GM18511 (cell line): ENCODE results near the gene CREB5.
A peak's percentile ranks its signal among the peaks of the same experiment; 100 is the strongest.

Experiments
- ATAC-seq: cut with Tn5 transposase; IDR thresholded peaks from one replicate; pipeline ENCODE4 v1.9.1; 2021; ENCODE audit warnings: mild to moderate bottlenecking, moderate library complexity; ENCODE audit not compliant: unreplicated experiment

The CREB5 gene

DNA sequence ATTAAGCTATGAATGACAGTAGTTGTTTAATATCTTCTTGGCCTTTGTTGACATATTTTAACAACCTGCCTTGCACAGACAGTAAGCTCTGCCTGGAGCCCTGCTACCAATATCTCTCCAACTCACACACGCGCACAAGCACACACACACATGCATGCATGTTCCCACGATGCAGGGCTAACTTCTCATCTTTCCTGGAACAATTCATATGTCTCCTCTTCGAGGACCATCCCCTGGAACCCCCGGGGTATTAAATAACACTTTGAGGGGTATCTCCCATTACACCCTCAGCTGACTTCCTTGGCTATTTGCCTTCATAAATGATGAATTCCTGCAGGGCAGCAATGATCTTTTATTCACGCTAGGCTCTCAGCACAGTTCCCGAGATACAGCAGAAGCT lies 287.8 kb downstream of the CREB5 start:
- ATAC-seq, result no peak

DNA sequence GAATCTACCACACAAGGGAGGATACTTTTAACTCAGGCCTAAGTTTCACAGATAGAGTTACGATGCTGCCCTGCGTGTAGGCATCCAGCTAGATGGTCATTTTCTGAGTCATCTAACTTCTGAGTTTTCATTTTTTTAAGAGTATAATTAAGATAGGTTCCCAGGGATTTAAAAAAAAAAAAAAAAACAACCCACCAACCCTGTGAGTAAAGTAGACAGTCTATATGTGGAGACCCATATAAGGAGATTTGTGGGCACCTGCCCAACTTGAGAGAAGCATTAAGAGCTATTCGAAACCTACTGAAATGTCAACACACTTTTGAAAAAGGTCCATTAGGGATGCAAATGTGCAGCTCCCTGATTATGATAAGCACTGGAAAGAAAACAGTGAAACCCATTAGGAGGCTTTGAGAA lies 288.5 kb downstream of the CREB5 start:
- no peak for ATAC-seq

DNA sequence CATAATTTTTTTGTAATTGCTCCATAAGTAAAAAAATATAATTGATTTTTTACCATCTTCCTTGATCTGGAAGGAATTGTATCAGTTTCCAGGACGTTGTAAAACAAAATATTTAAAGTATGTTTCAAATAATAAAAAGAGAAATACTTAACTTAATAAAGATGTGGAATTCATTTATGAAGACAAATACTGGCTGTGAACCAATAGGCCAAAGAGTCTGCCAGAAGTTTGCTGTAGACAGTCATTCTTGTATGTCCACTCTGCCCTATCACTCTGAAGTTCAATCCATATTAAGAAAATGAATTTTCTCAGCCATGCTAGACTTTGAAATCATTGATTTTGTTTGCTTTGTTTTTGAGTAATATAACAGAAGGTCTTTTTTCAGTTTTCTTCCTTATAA lies 289.4 kb downstream of the CREB5 start:
- ATAC-seq, result no peak

DNA sequence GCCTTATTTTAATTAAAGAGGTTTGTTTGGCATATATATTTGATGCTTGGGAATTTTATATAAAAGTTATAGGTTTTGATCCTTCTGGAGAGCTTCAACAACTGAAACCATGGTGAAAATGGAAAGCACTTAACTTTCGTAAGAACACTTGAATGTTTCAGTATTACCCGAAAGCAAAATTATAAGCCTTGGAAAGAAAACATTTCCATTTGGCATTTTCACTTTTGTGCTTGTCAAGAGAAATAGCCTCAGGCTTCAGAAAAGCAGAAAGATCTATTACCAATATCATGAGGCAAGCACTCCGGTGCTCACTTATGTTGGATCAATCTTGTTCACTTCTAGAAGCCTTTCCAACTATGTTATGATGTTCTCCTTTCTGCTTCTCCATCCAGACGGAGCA lies 289.9 kb downstream of the CREB5 start:
- no peak for ATAC-seq

DNA sequence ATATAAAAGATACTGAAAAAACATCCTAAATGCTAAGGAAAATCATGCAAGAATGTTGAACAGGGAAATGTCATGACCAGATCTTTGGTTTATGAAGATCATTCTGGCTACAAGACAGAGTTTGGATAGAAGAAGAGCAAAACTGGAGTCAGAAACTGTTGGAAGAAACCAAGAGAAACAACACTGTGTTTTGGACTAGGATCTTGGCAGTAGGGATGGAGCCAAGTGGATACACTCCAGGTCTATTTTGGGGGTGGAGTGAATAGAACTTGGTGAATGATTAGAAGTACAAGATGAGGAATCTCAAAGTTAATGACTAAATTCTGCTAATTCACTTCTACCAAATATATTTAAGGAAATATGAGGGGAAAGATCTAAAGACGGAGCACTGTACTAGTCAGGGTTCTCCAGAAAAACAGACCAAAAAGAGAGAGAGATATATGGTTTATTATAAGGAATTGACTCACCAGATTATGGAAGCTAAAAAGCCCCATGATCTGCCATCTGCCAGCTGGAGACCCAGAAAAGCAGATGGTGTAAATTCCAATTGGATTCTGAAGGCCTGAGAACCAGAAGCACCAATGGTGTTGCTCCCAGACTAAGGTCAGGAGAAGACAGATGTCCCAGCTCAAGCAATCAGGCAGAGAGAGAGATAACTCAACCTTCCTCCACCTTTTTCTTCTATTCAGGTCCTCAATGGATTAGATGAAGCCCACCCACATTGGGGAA lies 290.9 kb downstream of the CREB5 start:
- ATAC-seq, result no peak

DNA sequence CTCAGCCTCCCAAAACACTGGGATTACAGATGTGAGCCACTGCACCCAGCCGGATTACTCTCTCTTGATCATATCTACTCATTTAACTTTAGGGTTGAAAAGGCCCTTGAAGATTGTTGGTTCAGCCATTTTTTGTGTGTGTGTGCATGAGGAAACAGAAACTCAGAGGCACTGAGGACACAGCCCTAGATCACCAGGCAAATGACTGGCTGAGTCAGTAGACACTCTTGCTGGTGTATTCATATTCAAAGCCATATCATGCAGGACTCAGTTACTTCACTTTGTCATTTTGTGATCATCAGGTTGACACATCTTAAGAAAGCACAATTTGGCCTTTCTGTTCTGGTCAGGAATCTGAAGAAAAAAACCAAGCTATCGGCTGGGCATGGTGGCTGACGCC lies 292.4 kb downstream of the CREB5 start:
- no peak for ATAC-seq

DNA sequence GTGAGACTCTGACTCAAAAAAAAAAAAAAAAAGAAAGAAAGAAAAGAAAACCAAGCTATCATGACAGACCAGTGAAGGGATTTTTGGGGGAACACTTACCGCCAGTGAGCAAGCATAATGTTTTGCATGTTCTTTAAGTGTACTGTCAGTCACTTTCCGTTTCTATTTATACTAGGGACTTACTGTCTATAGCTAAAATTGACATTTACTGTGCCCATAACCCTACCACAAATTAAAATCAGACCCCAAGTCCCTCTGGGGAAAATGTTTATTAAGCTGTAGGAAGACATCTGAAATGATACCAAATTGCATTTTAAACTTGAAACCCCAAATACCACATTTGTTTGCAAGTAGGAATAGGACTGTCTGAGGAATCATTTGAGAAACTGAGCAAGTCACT lies 293.0 kb downstream of the CREB5 start:
- peak; percentile 94 for ATAC-seq

DNA sequence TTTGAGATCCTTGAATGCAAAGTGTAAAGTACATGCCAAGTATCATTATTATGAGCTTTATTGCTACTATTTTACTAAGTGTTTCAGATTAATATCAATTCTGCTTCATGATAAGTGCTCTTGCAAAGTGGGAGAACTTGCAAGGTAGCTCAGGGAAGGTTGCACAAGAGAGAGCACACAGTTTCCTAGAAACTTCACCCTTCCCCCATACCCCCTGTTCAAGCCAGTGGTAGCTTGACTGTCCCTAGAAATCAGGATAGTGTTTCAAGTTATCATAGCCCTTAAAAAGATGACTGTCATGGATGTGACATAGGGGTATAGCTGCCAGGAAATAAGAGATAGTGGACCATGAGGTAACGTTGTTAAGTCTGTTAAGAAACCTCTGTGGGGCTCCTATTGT lies 294.3 kb downstream of the CREB5 start:
- no peak for ATAC-seq

DNA sequence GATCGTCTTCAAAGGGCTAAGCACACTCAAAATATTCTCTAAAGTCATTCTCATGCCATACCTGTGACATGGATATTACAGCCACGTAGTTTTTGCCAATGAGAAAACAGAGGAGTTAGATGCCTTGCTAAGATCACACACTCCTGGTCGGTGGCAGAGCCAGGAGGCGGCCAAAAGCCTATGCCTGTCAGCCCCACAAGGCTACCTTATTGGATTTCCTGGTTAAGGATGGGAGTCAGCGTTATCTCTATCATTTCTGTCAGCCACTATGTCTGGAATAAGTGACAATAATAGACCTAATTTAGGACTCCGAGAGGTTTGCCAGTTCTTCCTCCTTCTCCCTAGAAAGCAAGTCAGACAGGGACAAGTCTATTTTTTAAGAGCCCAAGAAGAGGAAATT lies 295.0 kb downstream of the CREB5 start:
- ATAC-seq, result no peak

DNA sequence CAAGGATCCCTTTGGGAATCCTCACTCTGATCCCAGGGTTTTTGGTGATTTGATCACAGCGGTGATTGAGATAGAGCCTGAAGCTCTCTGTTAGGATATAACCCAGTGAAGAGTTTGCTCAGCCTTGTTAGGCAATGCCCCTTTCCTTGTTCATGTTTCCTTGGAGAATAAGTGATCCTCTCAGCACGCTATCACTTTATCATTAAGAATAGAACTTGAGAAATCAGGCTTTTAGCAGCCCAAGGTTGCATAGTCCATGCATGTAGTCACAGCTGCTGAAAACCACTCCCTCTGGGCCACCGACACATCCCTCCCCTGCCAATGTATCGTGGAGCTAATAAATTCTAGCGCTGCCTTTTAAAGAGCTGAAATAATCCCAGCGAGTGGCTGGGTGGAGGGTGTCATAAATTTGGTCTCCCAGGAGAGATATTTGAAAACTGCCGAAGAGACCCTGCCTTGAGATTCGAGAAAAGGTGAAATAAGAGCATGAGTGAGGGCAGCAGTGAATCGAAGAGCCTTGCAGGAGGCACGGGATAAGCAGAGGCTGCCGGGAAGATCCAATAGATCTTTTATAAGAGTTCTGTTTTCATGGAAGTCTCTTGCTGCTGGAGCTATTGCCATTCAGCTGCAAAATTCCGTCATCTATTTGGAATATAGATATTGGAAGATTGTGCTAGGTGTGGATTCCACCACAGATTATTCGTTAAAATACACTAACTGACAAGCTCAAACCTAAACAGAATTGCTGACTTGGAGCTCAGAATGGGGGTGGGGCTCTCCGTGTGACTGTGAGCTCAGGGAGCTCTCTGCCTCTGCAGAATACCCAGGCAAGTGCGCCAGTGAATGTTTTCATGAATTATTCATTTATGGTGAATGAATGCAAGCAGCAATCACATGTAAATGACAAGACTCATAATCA lies 296.0 kb downstream of the CREB5 start:
- ATAC-seq, result no peak

DNA sequence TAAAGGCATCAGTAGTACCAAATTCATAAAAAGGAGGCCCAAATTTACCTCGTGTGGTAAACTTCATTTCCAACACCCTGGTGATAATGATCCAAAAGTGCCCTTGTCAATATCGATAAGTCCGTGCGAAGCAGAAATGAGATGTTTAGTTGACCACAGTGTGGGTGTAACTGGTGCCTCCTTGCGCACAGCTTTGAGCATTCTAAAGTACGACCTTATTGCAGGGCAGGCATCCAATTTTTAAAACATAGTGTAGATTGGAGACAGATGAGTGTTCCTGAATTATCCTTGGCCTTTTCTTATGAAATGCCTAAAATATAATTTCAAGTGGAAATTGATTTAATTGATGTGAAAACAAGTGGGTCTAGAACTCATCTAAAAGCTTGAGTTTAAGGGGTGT lies 297.4 kb downstream of the CREB5 start:
- no peak for ATAC-seq

DNA sequence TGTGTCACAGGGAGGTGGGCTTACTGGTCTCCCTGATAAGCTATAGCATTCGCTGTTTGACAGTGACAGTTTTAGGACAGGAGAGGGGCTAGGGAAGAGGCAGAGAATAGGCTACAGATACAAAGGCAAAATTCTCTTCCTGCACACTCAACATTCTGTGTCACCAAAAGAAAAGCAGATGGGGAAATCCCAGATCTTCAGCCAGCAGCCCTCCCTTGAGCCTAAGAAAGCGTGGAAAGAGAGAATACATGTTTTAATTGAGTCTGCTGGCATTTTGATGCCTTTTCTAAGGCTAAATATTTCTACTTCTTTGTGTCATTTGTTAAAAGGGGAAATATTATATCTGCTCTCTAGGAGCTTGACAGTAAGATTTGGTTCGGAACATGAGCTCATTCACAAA lies 298.8 kb downstream of the CREB5 start:
- ATAC-seq, result no peak

DNA sequence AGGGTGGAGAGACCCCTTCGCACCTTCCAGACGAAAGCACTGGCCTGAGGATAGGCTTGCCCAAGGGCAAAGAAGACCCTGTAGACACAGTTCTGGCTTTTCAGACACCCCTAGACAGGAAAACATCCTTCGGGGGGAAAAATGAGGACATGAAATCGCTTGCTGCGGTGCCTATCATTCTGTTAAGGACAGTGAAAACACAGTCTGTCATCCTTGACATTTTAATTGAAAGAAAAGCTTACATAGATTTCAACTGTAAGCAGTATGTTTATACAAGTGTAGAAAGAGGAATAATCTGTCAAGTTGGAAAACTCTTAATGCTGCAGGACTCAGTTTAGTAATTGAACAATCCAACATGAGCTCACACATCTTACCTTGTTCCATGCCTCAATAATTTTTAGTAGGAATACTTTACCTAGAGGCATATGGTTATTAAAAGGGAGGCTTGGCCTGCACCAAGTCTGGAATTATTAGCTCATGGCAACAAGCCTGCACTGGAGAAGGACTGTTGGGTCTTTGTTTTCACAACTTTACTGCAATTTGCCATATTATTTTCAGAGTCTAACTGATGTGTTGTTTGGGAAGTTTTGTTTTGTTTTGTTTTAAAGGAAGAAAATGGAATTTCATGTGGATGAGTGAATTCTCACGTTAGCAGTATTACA lies 302.3 kb downstream of the CREB5 start:
- no peak for ATAC-seq

DNA sequence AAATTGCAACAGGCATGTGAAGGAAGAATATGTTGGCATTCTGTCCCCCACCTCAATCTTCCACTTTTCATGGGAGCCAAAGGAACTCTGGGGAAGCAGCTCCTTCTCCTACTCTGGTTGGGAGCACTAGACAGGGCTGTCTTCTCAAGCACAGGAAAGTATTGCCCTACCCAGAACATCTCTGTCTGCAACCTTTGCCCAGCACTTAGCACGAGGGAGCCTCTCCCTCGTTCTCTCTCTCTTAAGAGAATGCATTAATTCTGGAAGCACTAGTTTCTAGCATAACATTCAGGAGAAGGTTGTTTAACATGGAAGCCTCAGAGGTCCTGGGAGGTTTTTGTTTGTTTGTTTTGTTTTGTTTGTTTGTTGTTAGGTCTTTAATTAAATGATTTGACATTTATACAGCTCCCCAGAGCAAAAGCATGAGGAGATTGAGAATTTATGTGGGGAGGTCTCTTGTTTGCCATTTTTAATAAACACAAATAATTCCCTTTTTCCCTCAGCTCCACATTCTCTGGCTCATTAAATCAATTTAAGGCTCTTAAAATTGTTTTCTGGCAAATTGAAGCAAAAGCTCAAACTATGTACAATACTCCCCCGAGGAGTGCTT lies 305.2 kb downstream of the CREB5 start:
- no peak for ATAC-seq

DNA sequence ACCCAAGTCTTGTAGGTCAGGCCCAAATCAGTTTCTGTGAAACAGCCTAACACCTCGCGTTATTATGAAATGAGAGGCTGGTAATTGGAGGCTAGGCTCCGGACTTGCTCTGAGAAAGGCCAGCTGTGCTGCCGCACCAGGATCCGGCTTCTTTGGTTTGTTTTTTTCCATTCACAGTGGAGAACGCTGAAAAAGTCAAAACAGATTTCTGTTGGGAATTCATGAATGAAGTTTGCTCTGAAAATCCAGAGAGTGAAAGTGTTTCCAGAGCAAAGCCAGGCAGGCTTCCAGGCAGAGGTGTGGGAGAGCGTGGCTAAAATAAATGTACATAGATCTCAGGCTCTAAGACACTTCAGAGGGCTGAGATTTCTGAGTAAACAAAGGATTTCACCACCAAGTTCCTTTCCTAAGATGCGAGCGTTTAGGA lies 305.8 kb downstream of the CREB5 start:
- ATAC-seq, result no peak

DNA sequence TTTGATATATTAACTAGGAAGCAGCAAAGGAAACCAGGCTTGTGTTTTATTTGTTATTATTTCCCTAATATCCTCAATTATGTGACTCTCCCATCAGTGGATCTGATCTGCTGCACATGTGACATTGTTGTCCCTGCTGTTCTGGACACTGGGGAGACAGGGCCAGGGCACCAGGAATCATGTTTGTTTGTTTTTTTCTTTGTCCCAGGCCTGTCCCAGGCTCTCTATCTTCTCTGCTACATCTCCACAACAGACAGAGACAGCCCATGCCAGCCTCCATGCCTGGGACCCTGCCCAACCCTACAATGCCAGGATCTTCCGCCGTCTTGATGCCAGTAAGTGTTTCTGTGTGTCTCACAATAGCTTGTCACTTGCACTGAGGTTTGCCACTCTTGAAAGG lies 306.2 kb downstream of the CREB5 start:
- no peak for ATAC-seq

DNA sequence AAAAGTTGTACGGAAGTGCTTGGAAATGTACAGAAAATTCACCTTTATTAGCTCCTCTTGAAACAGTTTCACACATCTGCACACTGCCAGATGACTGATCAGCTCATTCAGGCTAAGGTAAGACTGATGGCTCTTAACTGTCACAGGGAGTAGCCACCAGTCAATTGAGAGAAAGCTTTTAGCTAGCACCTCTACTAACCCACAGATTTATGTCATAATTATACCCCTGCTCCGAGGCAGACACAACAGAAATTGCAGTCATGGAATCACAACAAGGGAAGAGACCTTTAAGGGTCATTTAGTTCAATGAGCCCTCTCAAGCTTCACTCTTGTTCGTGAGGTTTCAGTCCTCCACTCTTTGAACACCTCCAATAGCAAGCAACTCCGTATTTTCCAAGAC lies 310.4 kb downstream of the CREB5 start:
- no peak for ATAC-seq

DNA sequence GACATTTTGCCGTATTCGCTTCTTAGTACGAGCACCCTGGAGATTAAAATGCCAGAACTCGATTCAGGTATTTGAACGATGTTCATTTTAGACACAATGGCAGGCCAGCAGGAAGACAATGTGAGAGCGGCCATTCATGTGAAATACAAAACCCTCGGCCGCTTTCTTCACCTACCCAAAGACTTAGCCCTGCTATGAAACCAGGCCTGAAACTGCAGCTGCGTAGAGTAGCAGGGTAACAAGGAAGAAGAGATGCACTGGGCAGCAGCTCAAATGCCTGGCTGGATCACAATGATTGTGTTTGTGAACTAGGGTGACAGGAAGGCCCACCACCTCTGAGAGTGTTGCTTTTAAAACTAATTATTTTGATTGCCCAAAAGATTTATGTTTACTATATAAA lies 311.0 kb downstream of the CREB5 start:
- ATAC-seq, result no peak

DNA sequence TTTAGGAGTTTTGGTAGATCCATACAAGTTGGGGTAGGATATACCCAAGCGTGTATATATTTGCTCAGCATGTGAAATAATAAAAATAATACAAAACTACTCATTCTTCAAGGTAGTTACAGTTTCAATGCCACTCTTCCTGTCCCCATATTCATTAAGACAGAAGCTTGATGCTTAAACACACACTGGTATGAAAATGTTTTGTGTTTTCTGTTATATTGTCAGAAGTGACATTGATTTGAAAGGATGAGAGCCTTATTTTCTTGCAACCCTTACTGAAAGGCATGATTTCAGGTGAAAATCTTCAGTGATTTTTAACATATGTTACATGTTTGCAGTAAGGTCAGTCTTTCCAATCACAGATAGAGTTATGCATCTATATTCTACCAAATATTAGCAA lies 312.2 kb downstream of the CREB5 start:
- no peak for ATAC-seq

DNA sequence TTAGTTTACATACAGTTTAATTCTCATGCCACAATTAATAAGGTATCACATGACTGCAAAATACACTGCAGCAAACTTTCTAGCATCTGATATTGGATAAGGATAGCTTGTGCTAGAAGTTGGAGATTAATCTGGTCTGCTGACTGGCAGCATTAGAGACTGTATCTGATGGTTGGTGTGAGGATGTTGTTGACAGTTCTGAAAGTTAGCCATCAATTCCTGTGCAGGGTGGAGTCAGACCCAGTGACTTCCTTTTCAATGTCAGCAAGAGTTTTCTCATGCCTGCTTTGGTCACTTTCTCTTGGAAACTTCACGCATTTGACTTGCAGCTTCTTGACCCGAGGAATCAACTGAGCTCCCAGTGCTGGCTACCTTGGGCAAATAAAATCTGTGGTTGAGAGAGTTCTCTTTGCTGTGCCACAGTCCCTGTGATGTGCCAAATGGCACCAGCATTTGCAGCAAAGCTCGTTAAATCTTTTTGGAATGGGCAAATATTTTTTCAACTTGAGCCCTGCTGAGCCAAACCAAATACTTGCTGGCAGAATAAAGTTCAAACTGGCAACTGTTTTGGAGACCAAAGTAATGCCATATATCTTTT lies 312.8 kb downstream of the CREB5 start:
- no peak for ATAC-seq

DNA sequence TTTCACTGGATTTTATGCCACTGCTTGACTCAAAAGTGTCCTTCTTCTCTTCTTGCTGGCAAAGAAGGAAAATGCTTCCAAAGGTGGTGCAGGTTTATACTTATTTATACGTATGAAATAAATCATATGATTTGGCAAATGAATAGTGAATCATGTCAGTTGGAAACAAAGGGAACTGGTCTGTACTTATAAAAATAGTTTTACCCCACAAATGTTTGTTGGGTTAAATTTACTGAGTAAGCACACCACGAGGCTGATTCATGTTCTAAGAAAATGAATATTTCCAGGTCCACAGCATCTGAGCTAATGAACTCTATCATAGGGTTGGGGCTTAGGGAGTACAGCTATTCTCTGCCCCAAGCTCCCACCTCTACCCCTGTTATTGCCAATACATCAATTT lies 313.6 kb downstream of the CREB5 start:
- ATAC-seq, result no peak
